Mesenchymal stem cell (in vitro differentiated cells and primary cell): Measurements from ENCODE around the gene ANKS1B.

Experiments used
- DNase-seq: peaks from one replicate; pipeline ENCODE4 v3.0.0-alpha.2; 2013
- H2AFZ ChIP-seq: one replicate; pipeline ENCODE4 v1.6.1; 2013; ENCODE audit warnings: low read depth, mild to moderate bottlenecking, control low read depth, inconsistent platforms, low read length, moderate library complexity
- H2AK5ac ChIP-seq: 2 replicates; pipeline ENCODE4 v1.6.1; 2013; ENCODE audit warnings: low read length, moderate library complexity, mild to moderate bottlenecking, inconsistent platforms; ENCODE audit not compliant: severe bottlenecking
- H2BK120ac ChIP-seq: one replicate; pipeline ENCODE4 v1.6.1; 2013; ENCODE audit warnings: low read depth, mild to moderate bottlenecking, inconsistent platforms, low read length, moderate library complexity
- H2BK12ac ChIP-seq, 2 experiments: one replicate each; pipeline ENCODE4 v1.6.1; 2013; ENCODE audit warnings: inconsistent platforms in 2 of 2, low read length in 2 of 2, mild to moderate bottlenecking in 2 of 2, moderate library complexity in 2 of 2, control low read depth in 1 of 2
- H2BK15ac ChIP-seq: one replicate; pipeline ENCODE4 v1.6.1; 2013; ENCODE audit warnings: mild to moderate bottlenecking, low read depth, inconsistent platforms; ENCODE audit not compliant: poor library complexity, severe bottlenecking
- H2BK5ac ChIP-seq: 2 replicates; pipeline ENCODE4 v1.6.1; 2013; ENCODE audit warnings: low read depth, mild to moderate bottlenecking, low read length, control low read depth, inconsistent platforms; ENCODE audit not compliant: poor library complexity, severe bottlenecking
- H3K14ac ChIP-seq, 2 experiments: one replicate each; pipeline ENCODE4 v1.6.1; 2013; ENCODE audit warnings: inconsistent platforms in 2 of 2, low read length in 2 of 2, control low read depth in 1 of 2, mild to moderate bottlenecking in 1 of 2, moderate library complexity in 1 of 2
- H3K18ac ChIP-seq, 2 experiments: one replicate each; pipeline ENCODE4 v1.6.1; 2013; ENCODE audit warnings: inconsistent platforms in 2 of 2, low read length in 2 of 2, control low read depth in 1 of 2, low read depth in 1 of 2, mild to moderate bottlenecking in 1 of 2
- H3K23ac ChIP-seq, 2 experiments: one replicate each; pipeline ENCODE4 v1.6.1; 2013; ENCODE audit warnings: inconsistent platforms in 2 of 2, low read length in 2 of 2, mild to moderate bottlenecking in 2 of 2, moderate library complexity in 2 of 2, control low read depth in 1 of 2
- H3K27ac ChIP-seq: 2 replicates; pipeline ENCODE4 v1.5.1; 2013; ENCODE audit warnings: mild to moderate bottlenecking, moderate library complexity, low read length, control low read depth, inconsistent platforms; ENCODE audit not compliant: poor library complexity, severe bottlenecking
- H3K27me3 ChIP-seq, 2 experiments: 2 replicates each; pipeline versions ENCODE4 v1.6.1 to v1.7.0; 2013; ENCODE audit warnings: low read length in 2 of 2, mild to moderate bottlenecking in 2 of 2, moderate library complexity in 2 of 2, control low read depth in 1 of 2, inconsistent platforms in 1 of 2; ENCODE audit not compliant: control insufficient read depth in 1 of 2, insufficient read depth in 1 of 2
- H3K36me3 ChIP-seq, 2 experiments: 2 replicates each; pipeline versions ENCODE4 v1.6.1 to v1.7.0; 2013; ENCODE audit warnings: low read length in 2 of 2, control low read depth in 1 of 2, inconsistent platforms in 1 of 2, low read depth in 1 of 2, mild to moderate bottlenecking in 1 of 2; ENCODE audit not compliant: insufficient read depth in 2 of 2, control insufficient read depth in 1 of 2
- H3K4ac ChIP-seq, 2 experiments: one replicate each; pipeline ENCODE4 v1.6.1; 2013; ENCODE audit warnings: inconsistent platforms in 2 of 2, low read length in 2 of 2, mild to moderate bottlenecking in 2 of 2, moderate library complexity in 2 of 2, control low read depth in 1 of 2, low read depth in 1 of 2
- H3K4me1 ChIP-seq: 2 replicates; pipeline ENCODE4 v1.6.1; 2013; ENCODE audit warnings: low read depth, low read length, control low read depth; ENCODE audit not compliant: control insufficient read depth, insufficient read depth
- H3K4me2 ChIP-seq: 2 replicates; pipeline ENCODE4 v1.6.1; 2013; ENCODE audit warnings: low read length, mild to moderate bottlenecking, inconsistent platforms; ENCODE audit not compliant: poor library complexity, severe bottlenecking
- H3K4me3 ChIP-seq, 2 experiments: 2 replicates each; pipeline versions ENCODE4 v1.5.1 to v1.7.0; 2013; ENCODE audit warnings: low read length in 2 of 2, mild to moderate bottlenecking in 2 of 2, control low read depth in 1 of 2, low read depth in 1 of 2; ENCODE audit not compliant: insufficient read depth in 1 of 2
- H3K79me1 ChIP-seq: replicated peaks from 2 replicates; pipeline ENCODE4 v1.6.1; 2013; ENCODE audit warnings: mild to moderate bottlenecking, control low read depth, low read length, inconsistent platforms; ENCODE audit not compliant: poor library complexity, severe bottlenecking
- H3K9ac ChIP-seq: 2 replicates; pipeline ENCODE4 v1.7.0; 2013; ENCODE audit warnings: mild to moderate bottlenecking, low read length, moderate library complexity
- H3K9me3 ChIP-seq: 2 replicates; pipeline ENCODE4 v1.7.0; 2013; ENCODE audit warnings: mild to moderate bottlenecking, low read length; ENCODE audit not compliant: control insufficient read depth
- H4K8ac ChIP-seq: one replicate; pipeline ENCODE4 v1.6.1; 2013; ENCODE audit warnings: inconsistent platforms, mild to moderate bottlenecking, low read length, moderate library complexity
- H4K91ac ChIP-seq: one replicate; pipeline ENCODE4 v1.6.1; 2013; ENCODE audit warnings: mild to moderate bottlenecking, low read length, inconsistent platforms
- WGBS: methylation state at CpG from one replicate; pipeline ENCODE4 v1.1.7; 2013; ENCODE audit warnings: mixed read lengths; 5-methylcytosine and 5-hydroxymethylcytosine counted together

Gene ANKS1B

DNA sequence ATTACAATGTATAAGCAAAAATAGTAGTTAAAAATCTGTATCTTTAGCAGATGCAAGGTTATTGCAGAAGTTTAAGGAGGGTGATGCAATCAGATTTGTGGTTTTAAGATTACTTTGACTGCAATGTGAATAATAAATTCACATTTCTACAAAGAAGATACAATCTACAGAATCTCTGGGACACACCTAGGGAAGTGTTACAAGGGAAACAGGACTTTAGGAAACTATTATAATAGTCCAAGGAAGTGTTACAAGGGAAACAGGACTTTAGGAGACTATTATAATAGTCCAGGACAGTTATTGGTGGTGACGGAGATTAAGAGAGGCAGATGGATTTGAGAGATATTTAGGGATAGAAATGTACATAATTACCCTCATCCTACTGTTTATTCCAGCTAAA, 491.5 kb downstream of the ANKS1B start:
- no CpG with 5 or more reads among the region's 1 CpG for WGBS
- Histone ChIP-seq H4K8ac (no peak overlapping the region), H3K9me3 (peaks cover 12% of the 10 kb centered on the region), H2BK5ac (no peak overlapping the region), H2BK15ac (no peak overlapping the region), H2AK5ac (no peak overlapping the region), H3K79me1 (no peaks in the 10 kb centered on the region), H3K4ac (no peak overlapping the region), H3K14ac (no peak overlapping the region), H3K4me1 (no peaks in the 10 kb centered on the region), H3K36me3 (no peaks in the 10 kb centered on the region), H2BK120ac (no peak overlapping the region), H3K27me3 (no peaks in the 10 kb centered on the region), H3K4me3 (no peak overlapping the region), H3K27ac (no peak overlapping the region), H3K18ac (no peak overlapping the region), H3K4me2 (no peak overlapping the region), H2AFZ (no peak overlapping the region), H3K23ac (no peak overlapping the region), H2BK12ac (no peak overlapping the region), H3K9ac (no peak overlapping the region), H4K91ac (no peak overlapping the region)
- DNase-seq = no peak

DNA sequence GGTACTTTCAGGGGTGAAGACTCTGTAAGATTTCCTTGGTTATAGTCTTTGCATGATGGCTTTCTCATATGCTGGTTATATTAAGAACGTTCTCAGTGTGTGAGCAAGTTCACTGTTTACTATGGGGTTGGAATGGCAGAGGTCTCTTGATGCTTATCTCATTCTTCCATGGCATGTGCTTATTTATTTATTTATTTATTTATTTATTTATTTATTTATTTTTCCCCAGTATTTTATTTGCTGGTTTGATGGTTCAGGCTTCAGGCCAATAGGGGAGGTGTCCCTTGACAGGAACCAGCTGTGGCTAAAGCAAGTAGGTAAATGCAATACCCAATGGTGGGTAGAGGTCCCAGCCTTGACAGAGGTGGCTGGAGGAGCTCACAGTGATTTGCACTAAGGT, 498.5 kb downstream of the ANKS1B start:
- Histone ChIP-seq H3K79me1 (no peaks in the 10 kb centered on the region), H3K23ac (no peak overlapping the region), H3K9ac (no peak overlapping the region), H3K27ac (no peak overlapping the region), H2AFZ (no peak overlapping the region), H3K14ac (no peak overlapping the region), H4K91ac (no peak overlapping the region), H3K18ac (no peak overlapping the region), H3K4ac (no peak overlapping the region), H3K4me2 (no peak overlapping the region), H2BK5ac (no peak overlapping the region), H3K4me1 (no peaks in the 10 kb centered on the region), H4K8ac (no peak overlapping the region), H2BK12ac (no peak overlapping the region), H3K27me3 (no peaks in the 10 kb centered on the region), H3K4me3 (no peak overlapping the region), H2BK120ac (no peak overlapping the region), H3K36me3 (no peaks in the 10 kb centered on the region), H3K9me3 (peaks cover 37% of the 10 kb centered on the region), H2BK15ac (no peak overlapping the region), H2AK5ac (no peak overlapping the region)
- no peak for DNase-seq
- WGBS = 71% methylated on average over 1 of the region's 1 CpG

DNA sequence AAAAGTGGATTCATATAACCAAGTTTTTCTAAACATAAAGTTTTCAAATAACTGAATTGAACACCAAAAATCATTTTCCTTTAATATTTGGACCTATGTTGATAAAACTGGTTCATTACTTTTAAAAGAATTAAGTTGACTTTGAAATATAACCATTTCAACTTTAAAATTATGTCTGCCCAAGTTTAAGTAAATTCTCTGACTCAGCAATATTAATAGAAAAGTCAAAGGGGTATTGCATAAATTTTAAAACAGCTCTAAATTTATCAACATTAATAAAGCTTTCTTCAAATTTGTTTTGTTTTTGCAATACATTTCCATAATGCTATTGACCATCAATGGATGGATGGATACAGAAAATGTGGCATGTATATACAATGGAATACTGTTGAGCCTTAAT, 505.6 kb downstream of the ANKS1B start:
- no peak overlapping the region for H3K9ac ChIP-seq
- H3K79me1 ChIP-seq = no peaks in the 10 kb centered on the region
- no peak overlapping the region for H3K18ac ChIP-seq
- no peak overlapping the region for H2BK5ac ChIP-seq
- H2BK120ac ChIP-seq = no peak overlapping the region
- no peak overlapping the region for H2BK15ac ChIP-seq
- H3K36me3 ChIP-seq = no peaks in the 10 kb centered on the region
- H3K4me2 ChIP-seq = no peak overlapping the region
- no peak overlapping the region for H2AK5ac ChIP-seq
- no peak overlapping the region for H2AFZ ChIP-seq
- peaks cover 7% of the 10 kb centered on the region for H3K9me3 ChIP-seq
- H3K27ac ChIP-seq = no peak overlapping the region
- no peak for DNase-seq
- H3K4ac ChIP-seq = no peak overlapping the region
- H3K4me3 ChIP-seq = no peak overlapping the region
- H3K4me1 ChIP-seq = no peaks in the 10 kb centered on the region
- H4K91ac ChIP-seq = no peak overlapping the region
- H2BK12ac ChIP-seq = no peak overlapping the region
- no peak overlapping the region for H3K14ac ChIP-seq
- no peaks in the 10 kb centered on the region for H3K27me3 ChIP-seq
- H4K8ac ChIP-seq = no peak overlapping the region
- H3K23ac ChIP-seq = no peak overlapping the region

DNA sequence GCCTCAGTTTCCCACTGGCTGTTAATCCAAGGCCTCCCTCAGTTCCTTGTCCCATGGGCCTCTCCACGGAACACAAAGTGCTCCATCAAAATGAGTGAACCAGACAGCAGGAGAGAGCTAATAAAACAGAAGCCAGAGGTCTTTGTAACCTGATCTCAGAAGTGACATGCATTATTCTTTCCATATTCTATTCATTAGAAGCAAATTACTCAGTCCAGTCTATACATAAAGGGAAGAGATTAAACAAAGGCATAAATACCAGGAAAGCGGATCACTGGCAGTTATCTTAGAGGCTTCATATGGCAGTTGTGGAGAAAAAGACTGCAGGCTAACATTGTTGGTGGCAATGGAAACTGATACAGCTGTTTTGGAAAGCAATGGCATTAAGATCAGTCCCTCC, 507.8 kb downstream of the ANKS1B start:
- H3K27ac ChIP-seq = no peak overlapping the region
- no peaks in the 10 kb centered on the region for H3K9me3 ChIP-seq
- no peak overlapping the region for H2AFZ ChIP-seq
- 79% methylated on average over 2 of the region's 2 CpGs for WGBS
- H3K18ac ChIP-seq = no peak overlapping the region
- H3K27me3 ChIP-seq = no peaks in the 10 kb centered on the region
- no peak overlapping the region for H3K14ac ChIP-seq
- no peak overlapping the region for H4K91ac ChIP-seq
- no peak overlapping the region for H4K8ac ChIP-seq
- no peak overlapping the region for H3K23ac ChIP-seq
- no peak overlapping the region for H2AK5ac ChIP-seq
- H3K9ac ChIP-seq = no peak overlapping the region
- no peak overlapping the region for H2BK120ac ChIP-seq
- no peaks in the 10 kb centered on the region for H3K79me1 ChIP-seq
- no peaks in the 10 kb centered on the region for H3K4me1 ChIP-seq
- DNase-seq = no peak
- H2BK15ac ChIP-seq = no peak overlapping the region
- no peaks in the 10 kb centered on the region for H3K36me3 ChIP-seq
- no peak overlapping the region for H2BK5ac ChIP-seq
- H3K4ac ChIP-seq = no peak overlapping the region
- H3K4me3 ChIP-seq = no peak overlapping the region
- H3K4me2 ChIP-seq = no peak overlapping the region
- H2BK12ac ChIP-seq = no peak overlapping the region
